K562 (cell line): ENCODE data around the gene VWA7. TPM values are rescaled to one million over a fixed set of nuclear protein-coding genes. Genes with fewer than 3 reads are reported as not detected.

Source experiments
- AFF4 ChIP-seq: sonication (generic); formaldehyde crosslinking; IDR thresholded peaks from 2 replicates; pipeline ENCODE4 v1.8.0; 2023; ENCODE audit warnings: mild to moderate bottlenecking, missing genetic modification reagents
- ATF1 ChIP-seq, 2 experiments: fragments of 450-650 bp in 1 of 2; IDR thresholded peaks; 2 replicates each; pipeline ENCODE4 v1.6.1; 2016; ENCODE audit warnings: missing compliant biosample characterization in 1 of 2, missing genetic modification characterization in 1 of 2
- CTCF ChIP-seq, 3 experiments: IDR thresholded peaks in 2 of 3; conservative IDR thresholded peaks in 1 of 3; 2 replicates each; pipeline ENCODE4 v1.5.1; 2011 to 2012; ENCODE audit warnings: low read length in 3 of 3, mild to moderate bottlenecking in 3 of 3, control low read depth in 2 of 3, improper control_type of control experiment in 1 of 3, inconsistent platforms in 1 of 3, low read depth in 1 of 3, mixed read lengths in 1 of 3, moderate library complexity in 1 of 3; ENCODE audit not compliant: insufficient read depth in 2 of 3
- E2F6 ChIP-seq, 2 experiments: IDR thresholded peaks; 2 replicates each; pipeline ENCODE4 v1.6.1; 2011; ENCODE audit warnings: borderline replicate concordance in 1 of 2, control low read depth in 1 of 2, low read depth in 1 of 2, low read length in 1 of 2, mild to moderate bottlenecking in 1 of 2, mixed read lengths in 1 of 2, moderate library complexity in 1 of 2; ENCODE audit not compliant: insufficient read depth in 1 of 2, insufficient read length in 1 of 2, poor library complexity in 1 of 2, severe bottlenecking in 1 of 2; ENCODE audit errors: extremely low read depth in 1 of 2
- KDM2B ChIP-seq: fragments of 250-450 bp; sonication (Bioruptor Pico); IDR thresholded peaks from 2 replicates; pipeline ENCODE4 v1.8.0; 2021; ENCODE audit warnings: mild to moderate bottlenecking, moderate library complexity
- NR3C1 ChIP-seq: sonication (generic); formaldehyde crosslinking; IDR thresholded peaks from 2 replicates; pipeline ENCODE4 v1.8.1; 2022; ENCODE audit warnings: missing genetic modification reagents
- PCBP2 ChIP-seq: fragments of 200-400 bp; formaldehyde crosslinking; IDR thresholded peaks from 2 replicates; pipeline ENCODE4 v1.6.1; 2018; ENCODE audit warnings: low read length, low read depth, mild to moderate bottlenecking, moderate library complexity; ENCODE audit not compliant: poor library complexity, severe bottlenecking
- ZBTB9 ChIP-seq: fragments of 450-650 bp; formaldehyde crosslinking; IDR thresholded peaks from 2 replicates; pipeline ENCODE4 v1.4.0; 2020; ENCODE audit warnings: mild to moderate bottlenecking, moderate library complexity
- ZNF354B ChIP-seq: fragments of 250-450 bp; sonication (Bioruptor Pico); IDR thresholded peaks from 2 replicates; pipeline ENCODE4 v1.4.0; 2020
- polyA plus RNA-seq, 8 experiments: library from polyadenylated mRNA; depleted of rRNA in 4 of 8; stranded (reverse) in 5 of 8; unstranded in 3 of 8; fragments of >200 nt; fragmentation: Nextera tagmentation in 2 of 8; fragmentation: Illumina TruSeq in 1 of 8; extraction: Ambion mirVana in 2 of 8; extraction: Trizol in 1 of 8; gene quantifications; 2 replicates each; pipeline versions ENCODE4 v1.2.1 to v1.2.3, GENCODE V29; 2011 to 2014; ENCODE audit warnings: inconsistent platforms in 1 of 8, missing spikeins in 1 of 8
- total RNA-seq, 7 experiments: library from RNA; depleted of rRNA in 6 of 7; stranded (reverse); fragments of >200 nt in 6 of 7; fragmentation: Illumina TruSeq in 2 of 7; extraction: Trizol in 2 of 7; gene quantifications; 2 replicates each; pipeline versions ENCODE4 v1.2.1 to v1.2.3, GENCODE V29; 2011 to 2021; ENCODE audit warnings: low replicate concordance in 1 of 7
- TF ChIP-seq, protein P1 (sequence below): sonication (generic); formaldehyde crosslinking; IDR thresholded peaks from 2 replicates; pipeline ENCODE4 v1.8.0; 2022; ENCODE audit warnings: mild to moderate bottlenecking, missing genetic modification reagents

The VWA7 gene
- total and polyA plus RNA-seq, 9 of the 15 experiments (the other 6 are each of a cell fraction or from before 2014, with no cell fraction given), result 0.18 to 2.9 (median 0.95) TPM

GRCh38 chr6:31729979-31730630, 47.0 kb downstream of the VWA7 start (continued):
- peak in 1 of 2 experiments; percentile 15 for TF ChIP-seq E2F6 (IDR thresholded peaks at IDR 0.05; ENCODE audit: borderline replicate concordance in 1 of 2, extremely low read depth in 1 of 2, insufficient read depth in 1 of 2, insufficient read length in 1 of 2, low read depth in 1 of 2, low read length in 1 of 2, poor library complexity in 1 of 2, severe bottlenecking in 1 of 2)
- no peak for TF ChIP-seq AFF4 (CRISPR knock-in tag)
- no peak; the same call in 1 of the 2 replicates for TF ChIP-seq ZNF354B (CRISPR knock-in tag)
- TF ChIP-seq KDM2B (CRISPR knock-in tag), result 0 out of 2 replicates have a peak, but pooled peaks have one; percentile 72
- TF ChIP-seq, protein P1, sequence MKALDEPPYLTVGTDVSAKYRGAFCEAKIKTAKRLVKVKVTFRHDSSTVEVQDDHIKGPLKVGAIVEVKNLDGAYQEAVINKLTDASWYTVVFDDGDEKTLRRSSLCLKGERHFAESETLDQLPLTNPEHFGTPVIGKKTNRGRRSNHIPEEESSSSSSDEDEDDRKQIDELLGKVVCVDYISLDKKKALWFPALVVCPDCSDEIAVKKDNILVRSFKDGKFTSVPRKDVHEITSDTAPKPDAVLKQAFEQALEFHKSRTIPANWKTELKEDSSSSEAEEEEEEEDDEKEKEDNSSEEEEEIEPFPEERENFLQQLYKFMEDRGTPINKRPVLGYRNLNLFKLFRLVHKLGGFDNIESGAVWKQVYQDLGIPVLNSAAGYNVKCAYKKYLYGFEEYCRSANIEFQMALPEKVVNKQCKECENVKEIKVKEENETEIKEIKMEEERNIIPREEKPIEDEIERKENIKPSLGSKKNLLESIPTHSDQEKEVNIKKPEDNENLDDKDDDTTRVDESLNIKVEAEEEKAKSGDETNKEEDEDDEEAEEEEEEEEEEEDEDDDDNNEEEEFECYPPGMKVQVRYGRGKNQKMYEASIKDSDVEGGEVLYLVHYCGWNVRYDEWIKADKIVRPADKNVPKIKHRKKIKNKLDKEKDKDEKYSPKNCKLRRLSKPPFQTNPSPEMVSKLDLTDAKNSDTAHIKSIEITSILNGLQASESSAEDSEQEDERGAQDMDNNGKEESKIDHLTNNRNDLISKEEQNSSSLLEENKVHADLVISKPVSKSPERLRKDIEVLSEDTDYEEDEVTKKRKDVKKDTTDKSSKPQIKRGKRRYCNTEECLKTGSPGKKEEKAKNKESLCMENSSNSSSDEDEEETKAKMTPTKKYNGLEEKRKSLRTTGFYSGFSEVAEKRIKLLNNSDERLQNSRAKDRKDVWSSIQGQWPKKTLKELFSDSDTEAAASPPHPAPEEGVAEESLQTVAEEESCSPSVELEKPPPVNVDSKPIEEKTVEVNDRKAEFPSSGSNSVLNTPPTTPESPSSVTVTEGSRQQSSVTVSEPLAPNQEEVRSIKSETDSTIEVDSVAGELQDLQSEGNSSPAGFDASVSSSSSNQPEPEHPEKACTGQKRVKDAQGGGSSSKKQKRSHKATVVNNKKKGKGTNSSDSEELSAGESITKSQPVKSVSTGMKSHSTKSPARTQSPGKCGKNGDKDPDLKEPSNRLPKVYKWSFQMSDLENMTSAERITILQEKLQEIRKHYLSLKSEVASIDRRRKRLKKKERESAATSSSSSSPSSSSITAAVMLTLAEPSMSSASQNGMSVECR (CRISPR knock-in tag), result peak; percentile 78
- peak; percentile 54 for TF ChIP-seq PCBP2
- no peak for TF ChIP-seq ATF1 (CRISPR knock-in tag; IDR thresholded peaks at IDR 0.05)
- peak; percentile 79 for TF ChIP-seq ATF1 (tag; IDR thresholded peaks at IDR 0.05)
- TF ChIP-seq CTCF (IDR thresholded peaks at IDR 0.05 in 2 of 3, conservative IDR thresholded peaks at IDR 0.05 in 1 of 3; ENCODE audit: insufficient read depth in 2 of 3, low read depth in 1 of 3, low read length in 3 of 3), result peak in 2 of 3 experiments; percentile 20 to 26; a peak in 4 of 6 replicates
- TF ChIP-seq NR3C1 (CRISPR knock-in tag), result no peak
- TF ChIP-seq ZBTB9 (CRISPR knock-in tag), result peak; percentile 99
